ENCODE results near the gene RUBCNL.
"Not testable (repeated sequence)": the region's sequence is repeated elsewhere in the genome, so short reads cannot be mapped to it uniquely, and the experiment has no call there.

RUBCNL gene

GRCh38 chr13:46387064-46387851 is at the start of gene RUBCNL:
Gene RUBCNL, minus strand, starts transcription at chr13:46387252. Its CDS starts 14,777 bp downstream, at chr13:46372475.
- Histone ChIP-seq H3K27ac (ENCODE audit: low read depth, low read length) (no peak within 1 kb of the TSS), H3K9ac (ENCODE audit: low read length) (no peak within 1 kb of the TSS)

GRCh38 chr13:46429558-46429957 is 42.5 kb upstream of the RUBCNL start:
- not testable (repeated sequence) for H3K36me3 ChIP-seq (ENCODE audit: control insufficient read depth, insufficient read depth, low read length); H3K9ac ChIP-seq (ENCODE audit: low read length); H3K4me1 ChIP-seq (ENCODE audit: control insufficient read depth, insufficient read depth, low read length); H3K4me3 ChIP-seq (ENCODE audit: low read length); H3K27ac ChIP-seq (ENCODE audit: low read depth, low read length); H3K27me3 ChIP-seq (ENCODE audit: control insufficient read depth, insufficient read depth, low read length)

More at GRCh38 chr13:46387064-46387851, at the start of gene RUBCNL:
- no peaks in the 10 kb centered on the region for H3K36me3 ChIP-seq (ENCODE audit: control insufficient read depth, insufficient read depth, low read length)
- no peaks in the 10 kb centered on the region for H3K27me3 ChIP-seq (ENCODE audit: control insufficient read depth, insufficient read depth, low read length)
- H3K4me3 ChIP-seq (ENCODE audit: low read length), result peak within 1 kb of the TSS; percentile 73
- no peaks in the 10 kb centered on the region for H3K4me1 ChIP-seq (ENCODE audit: control insufficient read depth, insufficient read depth, low read length)

- no peak overlapping the region for H3K9ac ChIP-seq (ENCODE audit: low read length)
- H3K4me3 ChIP-seq (ENCODE audit: low read length), result no peak overlapping the region
- no peaks in the 10 kb centered on the region for H3K4me1 ChIP-seq (ENCODE audit: control insufficient read depth, insufficient read depth, low read length)
- no peaks in the 10 kb centered on the region for H3K36me3 ChIP-seq (ENCODE audit: control insufficient read depth, insufficient read depth, low read length)
- no peak overlapping the region for H3K27ac ChIP-seq (ENCODE audit: low read depth, low read length)
- H3K27me3 ChIP-seq (ENCODE audit: control insufficient read depth, insufficient read depth, low read length), result no peaks in the 10 kb centered on the region
These were observed 18.4 kb upstream of the RUBCNL start for GRCh38 chr13:46405457-46405856.

DNA sequence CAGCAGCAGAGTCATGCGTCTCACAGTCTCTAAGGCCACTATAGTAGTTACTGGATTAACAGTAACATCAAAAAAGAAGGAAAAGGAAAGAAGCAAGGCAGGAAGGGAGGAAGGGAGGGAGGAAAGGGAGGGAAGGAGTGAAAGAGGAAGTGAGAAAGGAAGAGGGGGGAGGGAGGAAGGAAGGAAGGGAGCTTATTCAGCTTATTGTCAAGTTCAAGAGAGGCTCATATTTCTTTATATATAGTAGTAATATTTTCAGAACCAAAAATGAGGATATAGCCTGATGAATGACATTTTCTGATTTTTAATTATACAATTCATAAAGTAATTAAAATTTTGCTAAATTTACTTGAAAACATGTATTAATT is 17.7 kb upstream of the RUBCNL start:
- Histone ChIP-seq H3K27me3 (ENCODE audit: control insufficient read depth, insufficient read depth, low read length) (no peaks in the 10 kb centered on the region), H3K27ac (ENCODE audit: low read depth, low read length) (no peak overlapping the region), H3K4me1 (ENCODE audit: control insufficient read depth, insufficient read depth, low read length) (no peaks in the 10 kb centered on the region), H3K36me3 (ENCODE audit: control insufficient read depth, insufficient read depth, low read length) (no peaks in the 10 kb centered on the region), H3K9ac (ENCODE audit: low read length) (no peak overlapping the region), H3K4me3 (ENCODE audit: low read length) (no peak overlapping the region)

DNA sequence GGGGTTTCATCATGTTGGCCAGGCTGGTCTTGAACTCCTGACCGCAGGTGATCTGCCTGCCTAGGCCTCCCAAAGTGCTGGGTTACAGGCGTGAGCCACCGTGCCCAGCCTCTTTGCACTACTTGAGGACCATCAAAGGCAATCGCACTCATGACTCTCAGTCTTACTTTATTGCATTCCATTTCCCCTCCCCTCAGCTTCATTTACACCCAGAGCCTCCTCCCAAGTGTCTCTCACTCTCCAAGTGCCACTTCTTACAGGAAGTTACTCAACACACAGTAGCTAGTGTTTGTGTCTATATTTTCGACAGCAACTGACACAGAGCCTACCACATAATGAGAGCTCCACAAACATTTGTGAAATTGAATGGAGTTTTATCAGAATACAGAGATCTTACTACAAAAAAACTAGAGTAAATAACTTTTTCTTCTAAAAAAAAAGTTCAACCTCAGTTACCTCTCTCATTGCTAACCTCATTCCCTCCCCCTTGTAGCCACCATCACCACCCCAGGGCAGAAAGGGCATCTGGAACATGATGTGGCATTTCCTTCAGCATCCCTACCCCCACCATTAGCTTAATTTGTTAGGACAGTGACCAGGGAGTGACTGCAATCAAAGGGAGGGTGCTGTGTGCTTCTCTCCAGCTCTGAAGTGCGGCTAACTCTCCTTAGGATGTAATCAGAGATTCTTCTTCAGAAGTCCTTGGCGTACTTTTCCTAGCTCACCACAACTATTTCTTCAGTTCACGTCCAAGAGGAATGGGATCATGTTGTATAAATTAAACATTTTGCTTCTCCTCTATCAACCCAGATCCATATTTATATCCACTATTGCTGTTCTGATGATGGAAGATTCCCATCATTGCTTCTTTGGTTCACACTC is 17.0 kb upstream of the RUBCNL start:
- H3K4me1 ChIP-seq (ENCODE audit: control insufficient read depth, insufficient read depth, low read length), result no peaks in the 10 kb centered on the region

DNA sequence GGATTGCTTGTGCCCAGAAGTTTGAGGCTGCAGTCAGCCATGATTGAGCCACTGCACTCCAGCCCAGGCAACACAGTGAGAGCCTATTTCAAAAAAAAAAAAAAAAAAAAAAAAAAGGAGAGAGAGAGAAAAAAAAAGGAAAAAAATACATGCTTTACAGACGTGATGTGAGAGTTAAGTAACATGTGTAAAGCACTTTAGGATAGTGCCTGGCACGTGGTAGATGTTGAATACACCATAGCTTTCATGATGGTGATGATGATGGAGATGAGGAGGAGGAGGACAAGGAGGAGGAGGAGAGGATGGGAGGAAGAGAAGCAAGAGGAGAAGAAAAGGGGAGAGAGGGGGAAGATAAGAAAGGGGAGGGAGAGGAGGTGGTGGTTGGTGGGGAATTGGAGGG is 15.1 kb upstream of the RUBCNL start:
- H3K36me3 ChIP-seq (ENCODE audit: control insufficient read depth, insufficient read depth, low read length), result no peaks in the 10 kb centered on the region
- H3K27me3 ChIP-seq (ENCODE audit: control insufficient read depth, insufficient read depth, low read length), result no peaks in the 10 kb centered on the region
- no peak overlapping the region for H3K27ac ChIP-seq (ENCODE audit: low read depth, low read length)
- H3K9ac ChIP-seq (ENCODE audit: low read length), result no peak overlapping the region
- H3K4me1 ChIP-seq (ENCODE audit: control insufficient read depth, insufficient read depth, low read length), result no peaks in the 10 kb centered on the region
- H3K4me3 ChIP-seq (ENCODE audit: low read length), result no peak overlapping the region

More for the DNA sequence above, 17.0 kb upstream of the RUBCNL start:
- H3K9ac ChIP-seq (ENCODE audit: low read length), result no peak overlapping the region
- H3K4me3 ChIP-seq (ENCODE audit: low read length), result no peak overlapping the region
- H3K27me3 ChIP-seq (ENCODE audit: control insufficient read depth, insufficient read depth, low read length), result no peaks in the 10 kb centered on the region
- no peak overlapping the region for H3K27ac ChIP-seq (ENCODE audit: low read depth, low read length)
- H3K36me3 ChIP-seq (ENCODE audit: control insufficient read depth, insufficient read depth, low read length), result no peaks in the 10 kb centered on the region

GRCh38 chr13:46401432-46401831 is 14.4 kb upstream of the RUBCNL start:
- H3K36me3 ChIP-seq (ENCODE audit: control insufficient read depth, insufficient read depth, low read length), result no peaks in the 10 kb centered on the region
- no peak overlapping the region for H3K4me3 ChIP-seq (ENCODE audit: low read length)
- no peak overlapping the region for H3K27ac ChIP-seq (ENCODE audit: low read depth, low read length)
- no peaks in the 10 kb centered on the region for H3K27me3 ChIP-seq (ENCODE audit: control insufficient read depth, insufficient read depth, low read length)
- H3K9ac ChIP-seq (ENCODE audit: low read length), result no peak overlapping the region
- H3K4me1 ChIP-seq (ENCODE audit: control insufficient read depth, insufficient read depth, low read length), result no peaks in the 10 kb centered on the region

DNA sequence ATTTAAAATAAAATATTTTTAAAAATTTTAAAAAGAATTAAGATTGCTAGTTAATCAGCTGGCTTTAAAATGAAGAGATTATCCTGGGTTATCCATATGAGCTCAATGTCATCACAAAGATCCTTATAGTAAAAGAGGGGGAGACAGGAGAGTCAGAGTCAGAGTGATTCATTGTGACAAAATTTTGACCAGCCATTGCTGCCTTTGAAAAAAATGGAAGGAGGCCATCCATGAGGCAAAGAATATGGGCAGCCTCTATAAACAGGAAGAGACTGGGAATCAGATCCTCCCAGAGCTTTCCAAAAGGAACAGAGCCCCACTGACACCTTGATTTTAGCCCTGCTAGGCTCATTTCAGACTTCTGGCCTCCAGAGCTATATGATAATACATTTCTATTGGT is 9.3 kb upstream of the RUBCNL start:
- Histone ChIP-seq H3K27ac (ENCODE audit: low read depth, low read length) (no peak overlapping the region), H3K4me3 (ENCODE audit: low read length) (no peak overlapping the region), H3K9ac (ENCODE audit: low read length) (no peak overlapping the region), H3K4me1 (ENCODE audit: control insufficient read depth, insufficient read depth, low read length) (no peaks in the 10 kb centered on the region), H3K27me3 (ENCODE audit: control insufficient read depth, insufficient read depth, low read length) (no peaks in the 10 kb centered on the region), H3K36me3 (ENCODE audit: control insufficient read depth, insufficient read depth, low read length) (no peaks in the 10 kb centered on the region)

GRCh38 chr13:46392967-46393366 is 5.9 kb upstream of the RUBCNL start:
- H3K36me3 ChIP-seq (ENCODE audit: control insufficient read depth, insufficient read depth, low read length), result no peaks in the 10 kb centered on the region

GRCh38 chr13:46389457-46390451 is 2.7 kb upstream of the RUBCNL start:
- peak overlapping the region; percentile 41 for H3K27ac ChIP-seq (ENCODE audit: low read depth, low read length)
- no peaks in the 10 kb centered on the region for H3K27me3 ChIP-seq (ENCODE audit: control insufficient read depth, insufficient read depth, low read length)
- H3K4me1 ChIP-seq (ENCODE audit: control insufficient read depth, insufficient read depth, low read length), result no peaks in the 10 kb centered on the region
- no peaks in the 10 kb centered on the region for H3K36me3 ChIP-seq (ENCODE audit: control insufficient read depth, insufficient read depth, low read length)
- no peak overlapping the region for H3K4me3 ChIP-seq (ENCODE audit: low read length)
- no peak overlapping the region for H3K9ac ChIP-seq (ENCODE audit: low read length)

More at GRCh38 chr13:46392967-46393366, 5.9 kb upstream of the RUBCNL start:
- H3K27ac ChIP-seq (ENCODE audit: low read depth, low read length), result no peak overlapping the region
- H3K9ac ChIP-seq (ENCODE audit: low read length), result no peak overlapping the region
- no peak overlapping the region for H3K4me3 ChIP-seq (ENCODE audit: low read length)
- no peaks in the 10 kb centered on the region for H3K4me1 ChIP-seq (ENCODE audit: control insufficient read depth, insufficient read depth, low read length)
- no peaks in the 10 kb centered on the region for H3K27me3 ChIP-seq (ENCODE audit: control insufficient read depth, insufficient read depth, low read length)

DNA sequence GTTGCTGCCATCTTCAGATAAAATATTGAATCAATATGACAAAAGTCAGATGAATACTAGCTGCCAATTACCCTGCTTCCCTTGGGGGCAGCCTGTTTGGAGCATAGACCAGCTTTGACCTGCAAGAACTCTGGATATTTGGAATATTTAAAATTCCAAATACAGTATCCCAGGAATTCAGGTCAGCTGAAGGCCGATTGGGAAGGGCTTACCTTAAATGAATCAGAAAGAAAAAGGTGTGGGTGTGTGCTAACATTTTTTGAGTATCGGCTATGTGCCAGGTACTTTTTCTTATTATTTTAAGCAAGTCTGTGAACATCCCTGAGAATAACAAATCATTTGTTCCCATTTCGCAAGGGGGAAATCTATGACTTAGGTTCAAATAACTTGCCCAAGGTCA is 1.8 kb upstream of the RUBCNL start:
- H3K4me3 ChIP-seq (ENCODE audit: low read length), result no peak overlapping the region
- no peak overlapping the region for H3K27ac ChIP-seq (ENCODE audit: low read depth, low read length)
- no peaks in the 10 kb centered on the region for H3K36me3 ChIP-seq (ENCODE audit: control insufficient read depth, insufficient read depth, low read length)
- H3K27me3 ChIP-seq (ENCODE audit: control insufficient read depth, insufficient read depth, low read length), result no peaks in the 10 kb centered on the region
- no peak overlapping the region for H3K9ac ChIP-seq (ENCODE audit: low read length)
- H3K4me1 ChIP-seq (ENCODE audit: control insufficient read depth, insufficient read depth, low read length), result no peaks in the 10 kb centered on the region

DNA sequence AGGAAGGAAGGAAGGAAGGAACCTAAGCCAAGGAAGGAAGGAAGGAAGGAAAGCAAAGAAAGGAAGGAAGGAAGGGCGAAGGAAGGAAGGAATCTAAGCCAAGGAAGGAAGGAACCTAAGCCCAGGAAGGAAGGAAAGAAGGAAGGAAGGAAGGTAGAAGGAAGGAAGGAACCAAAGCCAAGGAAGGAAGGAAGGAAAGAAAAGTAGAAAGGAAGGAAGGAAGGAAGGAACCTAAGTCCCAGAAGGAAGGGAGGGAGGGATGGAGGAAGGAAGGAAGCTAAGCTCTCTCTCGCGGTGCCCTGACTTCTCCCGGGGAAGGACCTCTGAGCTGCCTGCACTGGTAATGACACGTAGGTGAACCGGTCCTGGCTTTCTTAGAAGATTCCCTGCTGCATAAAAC is 1.3 kb upstream of the RUBCNL start:
- H3K27me3 ChIP-seq (ENCODE audit: control insufficient read depth, insufficient read depth, low read length), result no peaks in the 10 kb centered on the region
- no peaks in the 10 kb centered on the region for H3K4me1 ChIP-seq (ENCODE audit: control insufficient read depth, insufficient read depth, low read length)

More for the DNA sequence above, 1.3 kb upstream of the RUBCNL start:
- Histone ChIP-seq H3K27ac (ENCODE audit: low read depth, low read length) (no peak overlapping the region), H3K4me3 (ENCODE audit: low read length) (peak overlapping the region; percentile 14), H3K36me3 (ENCODE audit: control insufficient read depth, insufficient read depth, low read length) (no peaks in the 10 kb centered on the region), H3K9ac (ENCODE audit: low read length) (no peak overlapping the region)

Measured in rectal smooth muscle tissue (tissue), 1 donor.